ENCODE measurements around the gene ZNF480. TPM values are rescaled to one million over a fixed set of nuclear protein-coding genes. Genes with fewer than 3 reads are reported as not detected.
"Not testable (repeated sequence)": the region's sequence is repeated elsewhere in the genome, so short reads cannot be mapped to it uniquely, and the experiment has no call there.

Gene ZNF480
- total RNA-seq, 4 donors from 2014 or later, result 9.4 to 20.1 (median 10.7) TPM

DNA sequence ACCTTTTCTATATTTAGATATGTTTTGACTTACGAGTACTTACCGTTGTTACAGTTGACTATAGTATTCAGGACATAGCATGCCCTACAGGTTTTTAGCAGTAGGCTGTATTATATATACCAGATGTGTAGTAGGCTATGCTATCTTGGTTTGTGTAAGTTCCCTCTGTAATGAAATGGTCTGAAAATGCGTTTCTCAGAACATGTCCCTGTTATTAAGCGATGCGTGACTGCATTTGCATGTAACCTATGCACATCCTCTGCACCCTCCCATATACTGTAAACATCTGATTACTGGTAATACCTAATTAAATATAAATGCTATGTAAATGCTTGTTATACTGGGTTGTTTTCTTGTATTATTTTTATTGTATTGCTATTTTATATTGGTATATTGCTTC is 21.0 kb upstream of the ZNF480 start:
- Histone ChIP-seq H3K27me3 (no peaks in the 10 kb centered on the region), H3K27ac (no peak overlapping the region), H3K9me3 (peaks cover 11 to 12% of the 10 kb centered on the region in 2 donors), H3K36me3 (peaks cover 0 to 21% (median 0%) of the 10 kb centered on the region in 4 donors), H3K4me3 (no peak overlapping the region), H3K4me1 (peaks cover 0 to 5% (median 4%) of the 10 kb centered on the region in 4 donors)
- no peak for DNase-seq
- in situ Hi-C loops (cut with MboI; ENCODE audit: low pct_ligation_motif_present in 1 of 4, low pct_unique_long_range_greater_than_20kb in 1 of 4, low sequenced_read_pairs in 3 of 4), result no loop called here
- TF ChIP-seq EP300 (IDR thresholded peaks at IDR 0.05; ENCODE audit: low read depth) (no peak), POLR2A (IDR thresholded peaks at IDR 0.05) (no peak), POLR2AphosphoS5 (IDR thresholded peaks at IDR 0.05) (no peak), CTCF (IDR thresholded peaks at IDR 0.05) (no peak)
- WGBS, 2 donors (ENCODE audit: low coverage in 1 of 2), result 83 to 93% methylated on average over 5 of the region's 5 CpGs
- intact Hi-C loops (cut with DNase I; ENCODE audit: low total_unique reads), result no loop called here

DNA sequence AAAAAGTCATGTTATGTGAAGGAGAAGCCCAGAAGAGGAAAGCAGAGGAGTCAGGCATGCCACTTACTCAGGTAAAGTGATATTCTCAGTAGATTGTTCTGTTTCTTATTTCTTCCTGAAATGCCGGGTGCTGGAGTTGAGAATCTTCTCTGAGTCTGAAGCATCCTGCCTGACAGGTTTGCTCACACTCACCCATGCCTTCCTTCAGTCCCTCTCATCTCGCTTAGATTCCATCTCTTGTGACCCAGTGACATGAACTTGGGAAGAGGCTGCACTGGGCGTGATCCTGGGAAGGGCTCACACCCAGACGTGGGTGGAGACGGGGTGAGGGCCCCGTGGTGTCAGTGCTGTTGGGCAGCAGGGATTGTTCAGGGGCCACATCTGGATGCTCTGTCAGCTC is 19.5 kb upstream of the ZNF480 start:
- in situ Hi-C loops (cut with MboI; ENCODE audit: low pct_ligation_motif_present in 1 of 4, low pct_unique_long_range_greater_than_20kb in 1 of 4, low sequenced_read_pairs in 3 of 4), result no loop called here
- H3K9me3 ChIP-seq, result peaks cover 11 to 12% of the 10 kb centered on the region in 2 donors

DNA sequence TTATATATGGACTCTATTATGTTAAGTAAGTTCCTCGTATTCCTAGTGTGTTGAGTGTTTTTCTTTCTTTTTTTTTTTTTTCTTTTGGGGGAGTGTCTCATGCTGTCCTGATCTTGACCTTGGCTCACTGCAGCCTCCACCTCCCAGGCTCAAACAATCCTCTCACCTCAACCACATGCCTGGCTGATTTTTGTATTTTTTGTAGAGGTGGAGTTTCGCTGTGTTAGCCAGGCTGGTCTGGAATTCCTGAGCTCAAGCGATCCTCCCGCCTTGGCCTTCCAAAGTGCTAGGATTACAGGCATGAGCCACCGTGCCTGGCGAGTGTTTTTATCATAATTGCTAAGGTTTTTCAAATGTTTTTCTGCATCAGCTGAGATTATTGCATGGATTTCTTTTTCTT is 10.7 kb upstream of the ZNF480 start:
- Histone ChIP-seq H3K9me3 (peaks cover 0 to 11% of the 10 kb centered on the region in 2 donors), H3K27ac (no peak overlapping the region), H3K27me3 (no peaks in the 10 kb centered on the region), H3K36me3 (peaks cover 0 to 88% (median 39%) of the 10 kb centered on the region in 4 donors), H3K4me1 (no peaks in the 10 kb centered on the region), H3K4me3 (no peak overlapping the region)
- WGBS, 2 donors (ENCODE audit: low coverage in 1 of 2), result 89 to 96% methylated on average over 1 to 6 of the region's 6 CpGs
- intact Hi-C loops (cut with DNase I; ENCODE audit: low total_unique reads) (no loop called here), in situ Hi-C loops (cut with MboI; ENCODE audit: low pct_ligation_motif_present in 1 of 4, low pct_unique_long_range_greater_than_20kb in 1 of 4, low sequenced_read_pairs in 3 of 4) (no loop called here)
- TF ChIP-seq POLR2A (IDR thresholded peaks at IDR 0.05) (no peak), POLR2AphosphoS5 (IDR thresholded peaks at IDR 0.05) (no peak), EP300 (IDR thresholded peaks at IDR 0.05; ENCODE audit: low read depth) (no peak), CTCF (IDR thresholded peaks at IDR 0.05) (no peak)
- no peak for DNase-seq

More for the DNA sequence above, 19.5 kb upstream of the ZNF480 start:
- DNase-seq, result no peak
- Histone ChIP-seq H3K4me3 (no peak overlapping the region), H3K36me3 (peaks cover 0 to 26% (median under 1%) of the 10 kb centered on the region in 4 donors), H3K27me3 (no peaks in the 10 kb centered on the region), H3K27ac (no peak overlapping the region), H3K4me1 (no peaks in the 10 kb centered on the region)
- intact Hi-C loops (cut with DNase I; ENCODE audit: low total_unique reads), result no loop called here
- no peak for TF ChIP-seq CTCF (IDR thresholded peaks at IDR 0.05)
- no peak for TF ChIP-seq POLR2A (IDR thresholded peaks at IDR 0.05)
- no peak for TF ChIP-seq POLR2AphosphoS5 (IDR thresholded peaks at IDR 0.05)
- TF ChIP-seq EP300 (IDR thresholded peaks at IDR 0.05; ENCODE audit: low read depth), result no peak
- WGBS, 2 donors (ENCODE audit: low coverage in 1 of 2), result 96% methylated on average over 6 of the region's 6 CpGs; no CpG with 5 or more reads in 1 of the 2 donors

- H3K36me3 ChIP-seq, result peaks cover 0 to 47% (median 20%) of the 10 kb centered on the region in 4 donors
Observed at GRCh38 chr19:52291781-52292180, 5.2 kb upstream of the ZNF480 start.

DNA sequence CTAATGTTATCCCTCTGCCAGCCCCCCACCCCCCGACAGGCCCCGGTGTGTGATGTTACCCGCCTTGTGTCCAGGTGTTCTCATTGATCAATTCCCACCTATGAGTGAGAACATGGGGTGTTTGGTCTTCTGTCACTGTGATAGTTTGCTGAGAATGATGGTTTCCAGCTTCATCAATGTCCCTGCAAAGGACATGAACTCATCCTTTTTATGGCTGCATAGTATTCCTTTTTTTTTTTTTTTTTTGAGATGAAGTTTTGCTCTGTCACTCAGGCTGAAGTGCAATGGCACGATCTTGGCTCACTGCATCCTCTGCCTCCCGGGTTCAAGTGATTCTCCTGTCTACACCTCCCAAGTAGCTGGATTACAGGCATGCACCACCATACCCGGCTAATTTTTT is 4.0 kb upstream of the ZNF480 start:
- in situ Hi-C loops (cut with MboI; ENCODE audit: low pct_ligation_motif_present in 1 of 4, low pct_unique_long_range_greater_than_20kb in 1 of 4, low sequenced_read_pairs in 3 of 4); DNase-seq; intact Hi-C loops (cut with DNase I; ENCODE audit: low total_unique reads); H3K4me3 ChIP-seq; H3K27ac ChIP-seq; H3K27me3 ChIP-seq: not testable (repeated sequence)
- Histone ChIP-seq H3K36me3 (peaks cover 0 to 36% (median 18%) of the 10 kb centered on the region in 4 donors), H3K9me3 (peaks cover 0 to 11% of the 10 kb centered on the region in 2 donors), H3K4me1 (peaks cover 0 to 13% (median 8%) of the 10 kb centered on the region in 4 donors)
- 92 to 98% methylated on average over 6 of the region's 6 CpGs for WGBS, 2 donors (ENCODE audit: low coverage in 1 of 2)

More at GRCh38 chr19:52291781-52292180, 5.2 kb upstream of the ZNF480 start:
- H3K4me1 ChIP-seq, result peaks cover 0 to 9% (median 4%) of the 10 kb centered on the region in 4 donors
- 86 to 97% methylated on average over 2 to 3 of the region's 3 CpGs for WGBS, 2 donors (ENCODE audit: low coverage in 1 of 2)
- TF ChIP-seq EP300 (IDR thresholded peaks at IDR 0.05; ENCODE audit: low read depth) (no peak), POLR2A (IDR thresholded peaks at IDR 0.05) (no peak), POLR2AphosphoS5 (IDR thresholded peaks at IDR 0.05) (no peak), CTCF (IDR thresholded peaks at IDR 0.05) (no peak)
- DNase-seq, result no peak
- no peak overlapping the region for H3K4me3 ChIP-seq
- no peak overlapping the region for H3K27ac ChIP-seq
- H3K9me3 ChIP-seq, result peaks cover 0 to 11% of the 10 kb centered on the region in 2 donors
- intact Hi-C loops (cut with DNase I; ENCODE audit: low total_unique reads), result no loop called here
- in situ Hi-C loops (cut with MboI; ENCODE audit: low pct_ligation_motif_present in 1 of 4, low pct_unique_long_range_greater_than_20kb in 1 of 4, low sequenced_read_pairs in 3 of 4), result no loop called here
- H3K27me3 ChIP-seq, result no peaks in the 10 kb centered on the region

Data from transverse colon (tissue), 4 donors.